Measurements from ENCODE around the gene TREX2.

The TREX2 gene

GRCh38 chrX:153409414-153410101, 36.3 kb downstream of the TREX2 start:
- H3K36me3 ChIP-seq (ENCODE audit: control insufficient read depth in 1 of 2, insufficient read depth in 2 of 2, low read length in 2 of 2): no peaks in the 10 kb centered on the region
- H2AFZ ChIP-seq (ENCODE audit: insufficient read depth, low read length, poor library complexity): no peak overlapping the region
- no peak overlapping the region for H3K4ac ChIP-seq (ENCODE audit: low read depth, low read length)
- no peak overlapping the region for H2BK12ac ChIP-seq (ENCODE audit: low read length)
- H4K8ac ChIP-seq (ENCODE audit: low read depth, low read length): no peak overlapping the region
- H3K14ac ChIP-seq (ENCODE audit: low read length): no peak overlapping the region
- H3K18ac ChIP-seq (ENCODE audit: low read length): no peak overlapping the region
- H2AK5ac ChIP-seq (ENCODE audit: low read length): no peak overlapping the region
- no peak overlapping the region for H3K4me3 ChIP-seq (ENCODE audit: low read depth, low read length)
- DNase-seq: peak in 1 of 2 donors; percentile 4
- H3K79me2 ChIP-seq (ENCODE audit: control insufficient read depth, insufficient read depth, low read length, poor library complexity): no peaks in the 10 kb centered on the region
- no peak overlapping the region for H4K91ac ChIP-seq (ENCODE audit: low read depth, low read length)
- H3K79me1 ChIP-seq (ENCODE audit: low read length): peaks cover 1% of the 10 kb centered on the region
- no peak overlapping the region for H4K12ac ChIP-seq (ENCODE audit: low read depth, low read length)
- H3K4me1 ChIP-seq (ENCODE audit: control insufficient read depth in 1 of 2, insufficient read depth in 2 of 2, low read length in 2 of 2): peaks cover 13 to 17% of the 10 kb centered on the region in 2 experiments
- no peak overlapping the region for H3K27ac ChIP-seq (ENCODE audit: low read depth, low read length)
- no peak overlapping the region for H3K23ac ChIP-seq (ENCODE audit: low read length)
- no peaks in the 10 kb centered on the region for H3K9me3 ChIP-seq (ENCODE audit: insufficient read depth, low read depth, low read length)
- no peaks in the 10 kb centered on the region for H3K27me3 ChIP-seq (ENCODE audit: insufficient read depth, low read length)
- no peak overlapping the region for H3K9ac ChIP-seq (ENCODE audit: low read length)
- no CpG with 5 or more reads among the region's 30 CpGs for WGBS (ENCODE audit: extremely low coverage, insufficient coverage, insufficient read length)
- H2BK120ac ChIP-seq (ENCODE audit: insufficient read depth, low read length, poor library complexity): no peak overlapping the region
- no peak overlapping the region for H2BK5ac ChIP-seq (ENCODE audit: low read depth, low read length, poor library complexity)
- no peak overlapping the region for H3K4me2 ChIP-seq (ENCODE audit: low read length)

GRCh38 chrX:153408871-153409351, 36.9 kb downstream of the TREX2 start:
- no CpG with 5 or more reads among the region's 12 CpGs for WGBS (ENCODE audit: extremely low coverage, insufficient coverage, insufficient read length)

GRCh38 chrX:153408221-153408721, 37.6 kb downstream of the TREX2 start:
- Histone ChIP-seq H3K36me3 (ENCODE audit: control insufficient read depth in 1 of 2, insufficient read depth in 2 of 2, low read length in 2 of 2) (no peaks in the 10 kb centered on the region), H3K14ac (ENCODE audit: low read length) (no peak overlapping the region), H2AK5ac (ENCODE audit: low read length) (no peak overlapping the region), H3K9ac (ENCODE audit: low read length) (no peak overlapping the region), H3K9me3 (ENCODE audit: insufficient read depth, low read depth, low read length) (no peaks in the 10 kb centered on the region), H3K4me1 (ENCODE audit: control insufficient read depth in 1 of 2, insufficient read depth in 2 of 2, low read length in 2 of 2) (peaks cover 13 to 17% of the 10 kb centered on the region in 2 experiments), H3K79me1 (ENCODE audit: low read length) (peaks cover 1% of the 10 kb centered on the region), H4K12ac (ENCODE audit: low read depth, low read length) (no peak overlapping the region), H3K27me3 (ENCODE audit: insufficient read depth, low read length) (no peaks in the 10 kb centered on the region), H2BK12ac (ENCODE audit: low read length) (no peak overlapping the region), H3K23ac (ENCODE audit: low read length) (no peak overlapping the region), H4K91ac (ENCODE audit: low read depth, low read length) (no peak overlapping the region), H2BK5ac (ENCODE audit: low read depth, low read length, poor library complexity) (no peak overlapping the region), H3K4me2 (ENCODE audit: low read length) (no peak overlapping the region), H3K4me3 (ENCODE audit: low read depth, low read length) (no peak overlapping the region), H4K8ac (ENCODE audit: low read depth, low read length) (no peak overlapping the region), H2BK120ac (ENCODE audit: insufficient read depth, low read length, poor library complexity) (no peak overlapping the region), H3K4ac (ENCODE audit: low read depth, low read length) (no peak overlapping the region), H3K18ac (ENCODE audit: low read length) (no peak overlapping the region), H3K27ac (ENCODE audit: low read depth, low read length) (no peak overlapping the region), H2AFZ (ENCODE audit: insufficient read depth, low read length, poor library complexity) (no peak overlapping the region), H3K79me2 (ENCODE audit: control insufficient read depth, insufficient read depth, low read length, poor library complexity) (no peaks in the 10 kb centered on the region)
- no CpG with 5 or more reads among the region's 10 CpGs for WGBS (ENCODE audit: extremely low coverage, insufficient coverage, insufficient read length)
- DNase-seq: no peak

More at GRCh38 chrX:153408871-153409351, 36.9 kb downstream of the TREX2 start:
- Histone ChIP-seq H3K27me3 (ENCODE audit: insufficient read depth, low read length) (no peaks in the 10 kb centered on the region), H3K14ac (ENCODE audit: low read length) (no peak overlapping the region), H3K4me3 (ENCODE audit: low read depth, low read length) (no peak overlapping the region), H2BK120ac (ENCODE audit: insufficient read depth, low read length, poor library complexity) (no peak overlapping the region), H2BK5ac (ENCODE audit: low read depth, low read length, poor library complexity) (no peak overlapping the region), H3K23ac (ENCODE audit: low read length) (no peak overlapping the region), H4K91ac (ENCODE audit: low read depth, low read length) (no peak overlapping the region), H3K36me3 (ENCODE audit: control insufficient read depth in 1 of 2, insufficient read depth in 2 of 2, low read length in 2 of 2) (no peaks in the 10 kb centered on the region), H2BK12ac (ENCODE audit: low read length) (no peak overlapping the region), H3K79me1 (ENCODE audit: low read length) (peaks cover 1% of the 10 kb centered on the region), H4K12ac (ENCODE audit: low read depth, low read length) (no peak overlapping the region), H4K8ac (ENCODE audit: low read depth, low read length) (no peak overlapping the region), H3K18ac (ENCODE audit: low read length) (no peak overlapping the region), H2AK5ac (ENCODE audit: low read length) (no peak overlapping the region), H3K9me3 (ENCODE audit: insufficient read depth, low read depth, low read length) (no peaks in the 10 kb centered on the region), H3K4me1 (ENCODE audit: control insufficient read depth in 1 of 2, insufficient read depth in 2 of 2, low read length in 2 of 2) (peaks cover 13 to 17% of the 10 kb centered on the region in 2 experiments), H3K4ac (ENCODE audit: low read depth, low read length) (no peak overlapping the region), H2AFZ (ENCODE audit: insufficient read depth, low read length, poor library complexity) (no peak overlapping the region), H3K9ac (ENCODE audit: low read length) (no peak overlapping the region), H3K4me2 (ENCODE audit: low read length) (no peak overlapping the region), H3K27ac (ENCODE audit: low read depth, low read length) (no peak overlapping the region), H3K79me2 (ENCODE audit: control insufficient read depth, insufficient read depth, low read length, poor library complexity) (no peaks in the 10 kb centered on the region)
- no peak for DNase-seq

- H3K14ac ChIP-seq (ENCODE audit: low read length): no peak overlapping the region
- H4K8ac ChIP-seq (ENCODE audit: low read depth, low read length): no peak overlapping the region
- H3K27ac ChIP-seq (ENCODE audit: low read depth, low read length): no peak overlapping the region
- no peaks in the 10 kb centered on the region for H3K9me3 ChIP-seq (ENCODE audit: insufficient read depth, low read depth, low read length)
- no peak overlapping the region for H2BK12ac ChIP-seq (ENCODE audit: low read length)
- H2AFZ ChIP-seq (ENCODE audit: insufficient read depth, low read length, poor library complexity): no peak overlapping the region
- DNase-seq: no peak
- no peak overlapping the region for H3K4me3 ChIP-seq (ENCODE audit: low read depth, low read length)
- H3K36me3 ChIP-seq (ENCODE audit: control insufficient read depth in 1 of 2, insufficient read depth in 2 of 2, low read length in 2 of 2): no peaks in the 10 kb centered on the region
- no CpG with 5 or more reads among the region's 3 CpGs for WGBS (ENCODE audit: extremely low coverage, insufficient coverage, insufficient read length)
- no peak overlapping the region for H3K4me2 ChIP-seq (ENCODE audit: low read length)
- peaks cover 1% of the 10 kb centered on the region for H3K79me1 ChIP-seq (ENCODE audit: low read length)
- H3K23ac ChIP-seq (ENCODE audit: low read length): no peak overlapping the region
- H3K9ac ChIP-seq (ENCODE audit: low read length): no peak overlapping the region
- H2AK5ac ChIP-seq (ENCODE audit: low read length): no peak overlapping the region
- H3K79me2 ChIP-seq (ENCODE audit: control insufficient read depth, insufficient read depth, low read length, poor library complexity): no peaks in the 10 kb centered on the region
- no peak overlapping the region for H4K91ac ChIP-seq (ENCODE audit: low read depth, low read length)
- H3K18ac ChIP-seq (ENCODE audit: low read length): no peak overlapping the region
- H3K27me3 ChIP-seq (ENCODE audit: insufficient read depth, low read length): no peaks in the 10 kb centered on the region
- H3K4me1 ChIP-seq (ENCODE audit: control insufficient read depth in 1 of 2, insufficient read depth in 2 of 2, low read length in 2 of 2): peaks cover 13 to 17% of the 10 kb centered on the region in 2 experiments
- H3K4ac ChIP-seq (ENCODE audit: low read depth, low read length): no peak overlapping the region
- no peak overlapping the region for H2BK5ac ChIP-seq (ENCODE audit: low read depth, low read length, poor library complexity)
- H2BK120ac ChIP-seq (ENCODE audit: insufficient read depth, low read length, poor library complexity): no peak overlapping the region
- no peak overlapping the region for H4K12ac ChIP-seq (ENCODE audit: low read depth, low read length)
Measured at GRCh38 chrX:153407736-153408135, 38.1 kb downstream of the TREX2 start.

All from trophoblast cell (in vitro differentiated cells and primary cell).